Dermis microvascular lymphatic vessel endothelial cell (primary cell): Measurements from ENCODE around the gene ABHD14A. TPM values are rescaled to one million over a fixed set of nuclear protein-coding genes. Genes with fewer than 3 reads are reported as not detected.

Source experiments
- DNase-seq, 2 donors: peaks; one replicate each; pipeline versions ENCODE4 v3.0.0 to v3.0.0-alpha.2; 2010; ENCODE audit warnings: low read depth in 2 of 2
- total RNA-seq: library from RNA; depleted of rRNA; stranded (reverse); fragments of >200 nt; gene quantifications from 2 replicates; pipeline ENCODE4 v1.2.1, GENCODE V29; 2014

The ABHD14A gene
- total RNA-seq, 1 donor from 2014 or later: 4.2 TPM

DNA sequence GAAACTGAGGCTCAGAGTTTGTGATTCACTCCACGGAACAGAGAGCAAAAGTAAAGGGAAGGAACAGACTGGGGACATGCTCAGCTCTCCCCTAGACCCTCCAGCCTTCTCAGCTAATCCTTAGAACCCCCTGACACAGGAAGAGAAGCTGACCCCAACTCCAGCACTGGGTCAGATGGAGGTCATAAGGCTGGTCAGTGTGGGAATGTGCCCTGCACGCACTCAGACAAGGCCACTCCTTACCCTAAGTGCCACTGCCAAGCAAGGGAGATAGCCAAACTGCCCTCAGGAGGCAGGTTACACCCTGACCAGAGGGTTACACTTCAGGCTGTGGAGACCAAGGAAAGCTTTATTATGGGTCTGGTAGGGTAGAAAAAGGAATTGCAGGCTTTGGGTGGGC, 19.7 kb downstream of the ABHD14A start:
- no peak for DNase-seq

DNA sequence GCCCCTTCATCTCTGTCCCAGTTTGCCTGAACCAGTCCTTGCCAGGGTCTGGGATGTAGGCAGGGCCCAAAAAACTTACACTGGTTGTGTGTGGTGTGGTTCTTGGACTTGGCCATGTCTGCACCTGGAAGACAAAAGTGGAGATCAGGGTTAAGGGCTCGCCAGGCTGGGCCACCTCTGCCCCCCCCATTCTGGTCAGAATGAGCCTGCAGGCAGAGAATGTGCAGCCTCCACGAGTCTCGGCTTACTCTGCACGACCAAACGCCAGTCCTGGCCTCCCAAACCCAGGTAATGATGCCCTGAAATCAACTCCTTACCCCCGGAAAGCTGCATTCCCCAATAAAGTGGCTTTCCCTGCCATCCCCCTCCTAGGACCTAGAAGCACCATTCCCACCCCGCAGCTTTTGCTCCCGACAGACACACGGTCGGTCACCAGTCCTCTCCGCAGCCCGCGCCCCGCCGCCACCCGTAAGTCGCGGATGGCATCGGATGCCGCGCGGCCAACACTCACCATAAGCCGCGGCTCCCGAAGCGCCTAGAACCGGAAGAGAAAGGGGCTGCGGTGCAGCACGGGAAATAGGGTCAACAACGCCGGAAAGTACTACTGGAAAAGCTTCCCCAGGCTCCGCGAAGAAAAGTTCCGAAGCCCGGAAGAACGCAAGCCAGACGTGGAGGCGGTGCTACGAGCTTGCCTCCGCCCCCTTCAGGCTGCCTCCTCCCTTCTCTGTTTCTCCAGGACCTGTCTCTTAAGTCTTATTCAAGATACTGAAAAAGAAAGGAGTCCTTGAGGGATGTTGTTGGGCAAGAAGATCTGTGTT, 20.7 kb downstream of the ABHD14A start, which contains the start of gene RPL29:
RPL29 (minus strand) TSS at position 550 of the 818 bp plus-strand sequence; CDS start at position 116, 434 bp downstream.
- DNase-seq: peak; percentile 93 to 95

DNA sequence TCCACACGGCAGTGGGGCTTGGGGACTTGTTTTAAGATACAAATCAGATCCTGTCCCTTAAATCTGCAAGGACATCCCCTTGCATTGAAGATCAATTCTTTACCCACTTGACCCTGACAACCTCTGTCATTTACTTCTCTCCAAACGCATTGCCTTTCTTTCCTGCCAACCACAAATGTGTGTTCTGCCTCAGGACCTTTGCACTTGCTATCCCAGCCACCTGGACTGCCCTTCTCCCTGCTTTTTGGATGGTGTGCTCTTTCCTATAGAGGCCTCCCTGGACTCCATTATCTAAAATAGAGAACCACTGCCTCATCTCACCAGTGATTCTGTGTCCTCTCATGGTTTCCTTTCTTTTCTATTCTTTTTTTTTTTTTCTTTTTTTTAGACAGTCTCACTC, 22.3 kb downstream of the ABHD14A start:
- no peak for DNase-seq

DNA sequence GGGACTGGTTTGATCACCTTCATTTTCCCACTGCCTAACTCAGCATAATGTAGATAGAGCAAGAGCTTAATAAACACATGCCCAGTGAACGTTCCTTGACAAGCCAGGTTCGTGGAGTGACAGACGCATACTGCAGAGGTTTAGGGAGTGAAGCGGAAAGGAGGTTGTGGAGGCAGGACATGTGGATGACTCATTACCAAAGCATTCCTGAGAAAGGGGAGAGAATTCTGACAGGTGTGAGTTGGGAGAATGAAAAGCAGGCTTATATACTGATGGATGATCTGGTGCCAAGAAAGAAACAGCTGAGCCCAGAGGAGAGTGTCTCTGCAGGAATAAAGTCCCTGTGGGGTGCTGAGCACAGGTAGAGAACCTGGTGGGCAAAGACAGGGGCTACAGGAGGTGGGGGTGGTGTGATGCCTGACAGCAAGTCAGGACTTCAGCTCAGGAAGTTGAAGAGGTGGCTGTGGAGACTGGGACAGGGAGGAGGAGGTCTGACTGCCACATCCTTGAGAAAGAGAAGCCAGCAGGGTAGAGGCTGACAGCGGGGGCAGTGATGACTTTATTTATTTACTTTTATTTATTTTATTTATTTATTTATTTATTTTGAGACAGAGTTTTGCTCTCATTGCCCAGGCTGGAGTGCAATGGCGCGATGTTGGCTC, 23.2 kb downstream of the ABHD14A start:
- DNase-seq: peak in 1 of 2 donors; percentile 33

DNA sequence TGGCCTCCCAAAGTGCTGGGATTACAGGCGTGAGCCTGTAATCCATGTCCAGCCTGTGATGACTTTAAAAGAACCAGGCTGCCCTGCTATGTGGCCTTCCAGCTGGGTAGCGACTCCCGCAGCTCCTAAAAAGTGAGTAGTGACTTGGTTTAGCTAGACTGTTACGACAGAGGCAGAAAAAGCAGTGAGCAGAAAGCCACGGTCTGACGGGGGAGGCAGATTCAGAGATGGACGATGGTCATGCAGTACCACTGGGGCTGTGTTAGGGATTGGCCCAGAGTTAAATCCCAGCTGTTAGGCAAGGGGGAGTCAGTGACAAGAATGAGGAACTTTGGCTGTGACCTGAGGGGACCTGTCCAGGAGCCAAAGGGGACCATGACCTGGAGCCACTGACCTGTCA, 23.9 kb downstream of the ABHD14A start:
- DNase-seq: no peak

DNA sequence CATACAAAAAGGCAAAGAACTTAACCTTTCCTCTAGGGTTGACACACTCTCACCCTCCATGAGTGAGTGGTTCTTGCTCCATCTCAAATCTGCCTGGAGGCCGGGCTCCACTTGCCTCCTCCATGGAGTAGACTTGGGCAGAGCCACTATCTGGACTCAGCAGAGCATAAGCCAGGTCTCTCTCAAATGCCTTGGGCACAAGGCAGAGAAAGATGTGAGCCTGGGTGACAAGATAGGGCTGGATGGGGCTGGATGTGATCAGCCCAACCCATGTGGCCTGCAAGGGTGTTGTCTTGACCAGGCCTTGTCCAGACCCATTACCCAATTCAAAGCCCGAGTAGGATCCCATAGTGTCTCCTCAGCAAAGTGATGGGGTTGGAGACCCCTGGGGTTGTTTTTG, 25.0 kb downstream of the ABHD14A start:
- DNase-seq: no peak

DNA sequence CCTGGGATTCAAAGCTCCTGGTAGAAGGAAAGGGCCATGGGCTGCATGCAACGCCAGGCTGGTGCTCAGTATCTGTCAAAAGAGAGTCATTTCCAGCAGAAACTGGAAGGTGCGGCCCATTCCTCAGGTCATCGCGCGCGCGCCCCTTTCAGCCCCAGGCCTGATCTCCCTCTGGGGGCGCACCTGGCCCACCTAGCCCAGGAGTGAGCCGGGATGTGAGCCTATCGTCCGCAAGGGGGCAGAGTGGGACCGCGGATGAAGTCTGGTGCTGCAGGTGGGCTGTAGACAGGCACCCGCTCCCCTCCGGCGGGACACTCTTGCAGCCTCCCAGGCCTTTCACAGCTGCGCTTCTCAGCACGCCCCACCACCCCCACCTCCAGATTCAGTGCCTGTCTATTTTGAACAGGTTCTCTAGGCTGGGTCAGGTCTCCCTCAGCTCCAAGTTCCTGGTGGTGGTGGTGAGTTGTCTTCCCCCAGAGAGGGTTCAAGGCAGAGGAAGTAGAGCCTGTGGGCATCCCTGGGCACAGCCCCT, 26.6 kb downstream of the ABHD14A start:
- peak; percentile 48 to 75 for DNase-seq

DNA sequence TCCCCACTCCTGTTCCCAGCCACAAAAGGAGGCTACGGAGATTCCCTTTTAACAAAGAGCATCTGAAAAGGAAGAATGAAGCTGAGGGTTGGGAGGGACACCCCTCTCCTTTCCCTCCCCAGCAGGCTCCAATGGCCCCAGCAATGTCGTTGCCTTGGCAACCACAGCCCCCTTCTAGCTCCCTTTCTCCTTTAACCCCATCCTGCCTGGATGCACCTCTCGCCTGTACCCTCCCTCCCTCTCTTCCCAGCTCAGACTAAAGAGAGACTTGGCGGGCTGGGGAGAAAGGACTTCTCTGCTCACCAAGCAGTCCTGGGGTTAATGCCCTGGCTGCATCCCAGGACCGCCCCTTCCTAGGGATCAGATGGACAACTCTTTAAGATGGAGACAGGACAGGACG, 27.9 kb downstream of the ABHD14A start:
- DNase-seq: no peak

DNA sequence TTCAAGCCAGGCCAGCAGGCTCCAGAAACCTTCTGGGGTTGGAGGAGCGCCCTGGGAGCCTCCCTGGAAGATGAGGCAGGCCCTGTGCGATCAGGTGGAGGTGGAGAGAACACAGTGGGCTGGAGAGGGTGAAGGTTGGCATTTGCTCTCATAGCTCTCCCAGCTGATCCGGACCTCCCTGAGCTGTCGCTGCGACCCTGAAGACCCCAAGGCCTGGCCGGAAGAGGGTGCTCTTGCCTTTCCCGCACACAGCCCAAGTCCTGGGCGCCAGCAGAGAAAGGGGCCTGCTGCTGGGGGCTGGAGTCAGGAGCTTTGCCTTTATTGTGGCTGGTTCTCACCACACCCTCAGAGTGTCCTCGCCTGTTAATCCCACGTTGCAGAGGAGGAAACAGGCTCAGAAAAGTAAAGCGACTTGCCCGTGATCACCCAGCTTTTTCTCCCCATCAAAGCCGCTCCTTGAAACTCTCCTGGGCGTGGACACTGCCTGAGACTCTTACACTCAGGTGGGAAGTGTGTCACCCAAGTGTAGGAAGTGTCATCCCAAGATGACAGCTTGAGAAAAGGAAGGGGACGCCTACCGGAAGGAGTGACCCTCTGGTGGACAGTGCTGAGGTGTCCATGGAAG, 29.4 kb downstream of the ABHD14A start:
- peak in 1 of 2 donors; percentile 49 for DNase-seq

DNA sequence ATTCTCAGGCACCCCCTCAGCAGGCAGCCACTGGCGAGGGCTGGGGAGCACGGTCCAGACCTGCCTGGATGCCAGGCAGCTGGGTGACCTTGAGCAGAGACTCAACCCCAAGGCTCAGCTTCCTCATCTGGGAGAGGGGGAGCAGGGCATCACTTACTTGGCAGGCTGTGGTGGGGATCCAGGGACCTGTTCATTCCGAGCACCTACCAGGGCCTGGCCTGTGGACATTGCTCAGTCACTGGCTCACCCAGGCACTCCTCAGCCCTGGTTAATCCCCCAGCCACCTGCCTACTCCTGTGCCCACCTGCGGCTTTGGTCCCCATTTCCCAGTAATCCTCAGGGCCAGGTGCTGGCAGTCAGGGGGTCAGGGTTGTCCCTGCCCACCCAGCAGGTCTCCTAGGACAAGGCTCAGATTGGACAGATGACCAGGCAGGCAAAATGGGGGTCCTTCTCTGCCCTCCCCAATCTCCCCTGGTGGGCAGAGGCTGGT, 30.1 kb downstream of the ABHD14A start:
- no peak for DNase-seq

DNA sequence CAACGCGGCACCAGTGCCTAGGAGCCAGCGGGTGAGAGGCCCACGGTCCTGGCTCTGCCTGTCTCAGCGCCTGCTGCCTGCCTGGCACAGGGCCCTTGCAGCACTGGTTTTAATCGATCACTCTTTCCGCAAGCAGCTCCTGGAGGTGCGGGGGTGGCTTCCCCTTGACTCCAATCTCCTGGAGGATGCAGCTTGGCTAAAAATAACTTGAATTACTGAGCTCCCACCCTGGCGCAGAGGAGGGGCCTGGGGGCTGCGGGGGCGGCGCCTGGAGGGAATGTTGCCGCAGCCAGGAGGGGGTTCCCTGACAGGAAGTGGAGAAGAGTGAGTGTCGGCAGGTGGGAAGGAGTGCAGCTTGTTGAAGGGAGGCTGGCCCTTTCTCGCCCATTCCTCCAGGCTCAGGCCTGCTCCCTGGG, 30.7 kb downstream of the ABHD14A start:
- peak in 1 of 2 donors; percentile 57 for DNase-seq

DNA sequence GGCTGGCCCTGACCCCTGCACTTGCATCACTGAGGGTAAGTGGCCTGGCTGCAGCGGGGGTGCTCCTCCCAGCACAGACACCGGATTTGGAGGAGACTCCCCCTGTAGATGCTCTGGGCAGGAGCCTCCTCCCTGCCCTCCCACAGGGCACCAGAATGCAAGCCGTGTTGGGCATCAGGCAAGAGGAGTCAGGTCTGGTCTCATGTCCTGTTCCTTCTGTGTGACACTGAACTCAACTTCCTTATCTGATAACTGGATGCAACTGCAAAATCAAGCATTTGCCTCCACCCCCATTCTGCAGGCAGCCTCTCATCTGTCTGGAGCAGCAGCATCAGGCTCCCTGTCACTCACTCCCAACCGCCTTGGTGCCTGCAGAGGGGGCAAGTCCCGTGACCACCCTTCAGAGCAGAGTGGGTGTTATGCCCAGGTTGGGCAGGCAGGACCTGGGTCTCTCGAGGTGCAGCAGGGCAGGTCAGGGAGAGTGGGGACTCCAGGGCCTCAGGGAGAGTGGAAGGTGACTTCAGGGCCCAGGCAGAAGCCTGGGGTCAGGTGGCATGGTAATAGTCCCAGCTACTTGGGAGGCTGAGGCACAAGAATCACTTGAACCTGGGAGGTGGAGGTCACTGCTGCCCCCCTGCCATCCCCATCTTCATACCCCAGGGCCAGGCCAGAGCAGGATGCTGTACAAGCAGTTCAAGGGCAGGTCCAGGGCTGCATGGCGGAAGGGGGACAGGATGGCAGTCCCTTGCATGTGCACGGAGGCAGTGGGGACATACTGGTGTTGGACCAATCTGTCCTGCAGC, 31.4 kb downstream of the ABHD14A start:
- DNase-seq: no peak

DNA sequence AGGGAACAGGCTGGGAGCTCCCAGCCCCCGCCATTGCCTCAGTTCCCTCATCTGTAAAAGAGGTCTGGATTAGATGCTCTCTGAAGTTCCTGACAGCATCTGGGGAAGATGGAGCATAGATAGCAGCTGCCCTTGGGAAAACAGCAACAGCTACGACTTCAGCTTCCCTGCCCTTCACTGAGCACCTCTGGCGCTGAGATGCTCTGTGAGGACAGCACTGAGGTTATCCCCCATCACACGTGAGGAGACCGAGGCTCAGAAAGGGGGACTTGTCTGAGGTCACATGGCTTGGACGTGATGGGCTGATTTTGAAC, 31.9 kb downstream of the ABHD14A start:
- no peak for DNase-seq

DNA sequence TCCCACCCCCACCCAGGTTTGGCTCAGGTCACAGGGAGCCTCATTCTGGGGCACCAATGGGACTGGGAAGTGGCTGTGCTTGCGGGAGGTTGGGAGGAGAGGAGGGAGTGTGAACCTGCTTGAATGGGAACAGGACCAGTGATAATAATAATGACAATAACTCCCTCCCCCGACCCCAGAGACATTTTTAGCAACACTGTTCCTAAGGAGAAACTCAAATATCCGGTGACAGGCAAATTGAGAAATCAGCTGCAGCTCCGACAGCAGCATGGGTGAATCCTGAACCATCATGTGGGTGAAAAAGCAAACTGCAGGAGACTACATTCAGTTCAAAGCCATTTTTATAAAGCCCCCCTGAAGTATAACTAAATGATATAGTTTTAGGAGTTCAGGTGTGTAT, 32.4 kb downstream of the ABHD14A start:
- no peak for DNase-seq

DNA sequence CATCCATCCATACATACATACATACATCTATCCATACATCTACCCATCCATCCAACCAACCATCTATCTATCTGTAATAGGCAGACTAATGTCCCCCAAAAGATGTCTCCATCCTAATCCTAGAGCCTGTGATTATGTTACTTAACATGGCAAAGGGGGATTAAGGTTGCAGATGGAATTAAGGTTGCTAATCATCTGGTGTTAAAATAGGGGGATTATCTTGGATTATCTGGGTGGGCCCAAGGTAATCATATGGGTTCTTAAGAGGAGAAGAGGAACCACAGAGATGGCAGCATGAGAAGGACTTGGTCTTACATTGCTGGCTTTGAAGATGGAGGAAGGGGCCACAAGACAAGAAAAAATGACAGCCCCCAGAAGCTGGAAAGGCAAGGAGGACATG, 35.6 kb downstream of the ABHD14A start:
- DNase-seq: no peak

DNA sequence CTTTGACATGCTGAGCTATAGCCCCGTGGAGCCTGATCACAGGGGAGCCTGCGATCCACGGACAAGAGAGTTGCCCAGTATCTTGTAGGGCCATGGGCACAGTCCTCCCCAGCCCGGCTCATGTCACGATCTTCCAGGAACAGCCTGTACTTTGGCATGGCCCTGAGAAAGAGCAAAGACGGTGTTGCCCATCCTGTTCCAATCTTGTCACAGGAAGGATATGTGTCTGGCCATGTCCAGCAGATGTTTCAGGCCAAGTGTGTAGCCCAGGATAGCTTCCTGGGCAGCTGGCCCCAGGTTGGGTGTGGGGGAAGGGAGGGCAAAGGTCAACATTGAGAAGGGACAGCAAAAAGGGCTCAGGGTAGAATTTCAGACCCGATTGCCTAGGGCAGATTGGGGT, 37.8 kb downstream of the ABHD14A start:
- DNase-seq: peak in 1 of 2 donors; percentile 28

DNA sequence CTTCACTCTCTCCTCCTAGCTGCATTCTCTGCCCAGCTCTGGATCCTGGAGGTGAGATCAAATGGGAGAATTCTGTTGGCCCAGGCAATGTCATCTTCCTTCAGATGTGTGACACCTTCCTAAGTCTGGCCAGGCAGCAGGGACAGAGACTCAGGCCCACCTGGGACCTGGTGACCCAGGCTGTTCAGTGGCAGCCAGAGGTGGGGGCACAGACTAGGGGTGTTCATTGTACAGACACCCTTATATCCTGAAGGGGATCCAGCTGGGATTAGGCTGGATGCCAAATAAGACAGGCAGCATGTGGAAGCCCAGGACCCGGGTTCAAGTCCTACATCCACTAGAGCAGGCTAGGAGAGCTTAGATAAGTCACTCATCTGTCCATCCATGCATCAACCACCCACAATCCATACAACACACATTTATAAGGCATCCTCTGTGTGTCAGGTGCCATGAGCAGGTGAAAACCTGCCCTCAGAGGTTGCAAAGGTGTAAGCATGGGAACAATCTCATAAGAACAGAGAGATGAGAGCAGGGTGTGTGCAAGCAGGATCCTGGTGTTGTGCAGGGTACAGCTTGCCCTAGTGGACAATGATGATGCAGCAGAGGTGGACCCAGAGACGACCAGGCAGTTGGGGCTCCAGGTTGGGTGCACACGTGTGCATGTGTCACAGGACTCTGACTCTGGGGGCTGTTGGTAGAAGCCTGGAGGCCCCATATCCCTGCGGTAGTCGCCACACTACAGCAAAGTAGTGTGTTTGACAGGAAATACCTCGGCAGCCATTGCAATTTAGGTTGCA, 39.1 kb downstream of the ABHD14A start:
- DNase-seq: no peak

DNA sequence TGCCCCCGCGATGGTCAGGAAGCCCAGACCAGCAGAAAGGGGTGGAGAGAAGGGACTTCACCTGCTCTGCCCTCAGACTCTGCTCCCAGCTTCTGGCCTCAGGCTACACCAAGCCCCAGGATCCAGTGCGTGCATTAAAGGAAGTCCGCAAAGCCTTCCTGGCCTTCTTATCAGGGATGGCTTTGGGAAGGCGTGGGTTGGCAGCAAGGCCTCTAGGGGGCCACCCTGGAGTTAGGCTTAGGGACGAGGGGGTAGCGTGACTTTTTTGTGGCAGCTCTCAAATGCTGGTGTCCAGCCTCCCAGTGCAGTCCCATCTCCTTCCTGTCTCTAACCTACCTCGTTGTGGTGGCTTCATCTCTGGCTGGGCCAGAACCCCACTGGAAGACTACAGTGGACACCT, 39.7 kb downstream of the ABHD14A start:
- DNase-seq: peak in 1 of 2 donors; percentile 16

DNA sequence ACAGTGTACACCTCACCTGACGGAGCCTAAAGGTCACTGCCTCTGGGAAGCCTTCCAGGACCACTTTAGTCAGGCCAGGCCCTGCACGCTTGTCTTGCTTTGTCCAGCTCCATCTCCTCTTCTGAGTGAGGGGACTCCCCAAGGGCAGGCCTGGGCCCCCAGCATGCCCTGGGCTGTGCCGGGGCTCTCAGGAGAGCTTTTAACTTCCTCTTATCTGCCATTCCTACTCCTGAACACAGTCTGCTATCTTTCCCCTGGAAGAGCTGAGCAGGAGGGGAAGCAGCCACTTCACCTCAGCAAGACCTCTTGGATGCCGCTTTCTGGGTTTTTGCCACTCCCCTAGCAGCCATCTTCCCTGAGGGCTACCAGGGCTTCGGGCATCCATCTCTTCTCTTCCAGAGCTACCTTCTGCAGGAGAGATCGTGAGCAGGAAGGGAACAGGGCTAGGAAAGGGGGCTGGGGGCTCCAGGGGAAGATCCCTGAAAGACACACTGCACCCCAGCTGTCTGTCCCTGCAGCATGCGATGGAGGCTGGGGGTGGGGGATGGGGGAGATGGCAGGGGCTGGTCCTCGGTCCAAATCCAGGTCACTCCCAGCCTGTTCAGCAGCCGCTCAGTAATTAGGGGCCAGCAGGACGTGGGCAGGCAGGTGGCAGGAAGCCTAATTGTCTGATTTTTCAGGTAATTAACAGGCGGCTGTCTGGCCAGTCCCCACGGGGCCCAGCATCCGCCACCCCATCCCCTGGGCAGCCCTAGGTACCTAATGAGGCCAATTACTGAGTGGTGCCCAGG, 40.8 kb downstream of the ABHD14A start:
- DNase-seq: no peak

DNA sequence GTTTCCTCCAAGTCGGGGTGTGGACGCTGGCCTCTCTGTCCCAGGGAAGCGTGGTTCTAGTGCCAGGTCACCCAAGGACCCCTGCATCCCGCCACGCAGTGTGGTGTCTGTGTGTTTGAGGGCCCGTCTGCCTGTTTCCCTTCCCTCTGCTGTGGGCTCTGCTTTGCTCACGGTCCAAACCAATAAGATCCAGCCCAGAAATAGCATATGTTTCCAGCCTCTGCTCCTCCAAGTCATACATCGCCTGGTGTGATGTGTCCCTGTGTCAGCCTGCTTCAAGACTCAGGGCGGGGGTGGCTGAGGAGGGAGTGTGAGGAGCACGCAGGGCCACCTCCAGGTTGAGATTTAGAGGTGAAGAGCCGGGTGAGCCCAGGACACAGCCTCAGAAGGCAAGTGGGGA, 42.7 kb downstream of the ABHD14A start:
- DNase-seq: no peak
